Peyer's patch (tissue), 4 donors: ENCODE results near the gene TMCC3. TPM values are rescaled to one million over a fixed set of nuclear protein-coding genes. Genes with fewer than 3 reads are reported as not detected.
"Not testable (repeated sequence)": the region's sequence is repeated elsewhere in the genome, so short reads cannot be mapped to it uniquely, and the experiment has no call there.

Experiments used
- DNase-seq, 3 donors: peaks; one replicate each; pipeline ENCODE4 v3.0.0-alpha.2; 2017 to 2019
- H3K27ac ChIP-seq, 4 donors: fragments of 200-600 bp; sonication (generic); one replicate each; pipeline ENCODE4 v1.5.1; 2016 to 2019
- H3K27me3 ChIP-seq, 2 donors: fragments of 200-600 bp; sonication (generic); one replicate each; pipeline ENCODE4 v1.5.1; 2019
- H3K36me3 ChIP-seq, 3 donors: fragments of 200-600 bp; sonication (generic); one replicate each; pipeline ENCODE4 v1.5.1; 2016 to 2019
- H3K4me1 ChIP-seq, 4 donors: fragments of 200-600 bp; sonication (generic); one replicate each; pipeline ENCODE4 v1.5.1; 2016 to 2019
- H3K4me3 ChIP-seq, 4 donors: fragments of 200-600 bp; sonication (generic); 1 replicate in 3 of 4; 2 replicates in 1 of 4; pipeline ENCODE4 v1.5.1; 2016 to 2019; ENCODE audit warnings: mild to moderate bottlenecking in 1 of 4
- H3K9me3 ChIP-seq, 4 donors: fragments of 200-600 bp; sonication (generic); one replicate each; pipeline ENCODE4 v1.5.1; 2016 to 2019; ENCODE audit warnings: mild to moderate bottlenecking in 1 of 4
- POLR2A ChIP-seq, 2 donors: fragments of 450-650 bp; IDR thresholded peaks; one replicate each; pipeline ENCODE4 v1.5.1; 2017; ENCODE audit warnings: antibody characterized with exemption in 2 of 2, mild to moderate bottlenecking in 2 of 2, moderate library complexity in 2 of 2
- total RNA-seq, 4 donors: library from RNA; depleted of rRNA; stranded (reverse); fragments of >200 nt; gene quantifications; one replicate each; pipeline ENCODE4 v1.1.0, GENCODE V29; 2016
- TF ChIP-seq, protein P1 (sequence below), 6 experiments: fragments of 450-650 bp in 4 of 6; fragments of 200-600 bp in 2 of 6; sonication (generic) in 1 of 6; IDR thresholded peaks; one replicate each; pipeline ENCODE4 v1.5.1; 2017 to 2019; ENCODE audit warnings: antibody characterized with exemption in 6 of 6, mild to moderate bottlenecking in 3 of 6, moderate library complexity in 1 of 6

TMCC3 gene
- total RNA-seq, 4 donors from 2014 or later = 15.7 to 50.3 (median 32.1) TPM

DNA sequence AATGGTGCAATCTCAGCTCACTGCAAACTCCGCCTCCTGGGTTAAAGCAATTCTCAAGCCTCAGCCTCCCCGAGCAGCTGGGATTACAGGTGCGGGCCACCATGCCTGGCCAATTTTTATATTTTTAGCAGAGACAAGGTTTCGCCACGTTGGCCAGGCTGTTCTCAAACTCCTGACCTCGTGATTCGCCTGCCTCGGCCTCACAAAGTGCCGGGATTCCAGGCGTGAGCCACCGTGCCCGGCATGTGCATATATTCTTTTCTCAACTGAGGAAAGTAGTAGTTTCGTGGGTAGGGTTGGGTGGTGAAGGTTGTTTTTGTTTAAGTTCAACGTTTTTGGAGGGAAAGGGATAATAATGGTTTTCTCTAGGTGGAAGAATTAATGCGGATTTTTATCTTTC, 96.5 kb downstream of the TMCC3 start:
- Histone ChIP-seq H3K36me3 (no peaks in the 10 kb centered on the region), H3K4me3 (no peak overlapping the region), H3K27ac (no peak overlapping the region), H3K27me3 (no peaks in the 10 kb centered on the region), H3K9me3 (no peaks in the 10 kb centered on the region), H3K4me1 (peaks cover 0 to 5% (median 0%) of the 10 kb centered on the region in 4 donors)
- peak in 1 of 3 donors; percentile 35 for DNase-seq
- no peak for TF ChIP-seq POLR2A (IDR thresholded peaks at IDR 0.05)
- TF ChIP-seq, protein P1, sequence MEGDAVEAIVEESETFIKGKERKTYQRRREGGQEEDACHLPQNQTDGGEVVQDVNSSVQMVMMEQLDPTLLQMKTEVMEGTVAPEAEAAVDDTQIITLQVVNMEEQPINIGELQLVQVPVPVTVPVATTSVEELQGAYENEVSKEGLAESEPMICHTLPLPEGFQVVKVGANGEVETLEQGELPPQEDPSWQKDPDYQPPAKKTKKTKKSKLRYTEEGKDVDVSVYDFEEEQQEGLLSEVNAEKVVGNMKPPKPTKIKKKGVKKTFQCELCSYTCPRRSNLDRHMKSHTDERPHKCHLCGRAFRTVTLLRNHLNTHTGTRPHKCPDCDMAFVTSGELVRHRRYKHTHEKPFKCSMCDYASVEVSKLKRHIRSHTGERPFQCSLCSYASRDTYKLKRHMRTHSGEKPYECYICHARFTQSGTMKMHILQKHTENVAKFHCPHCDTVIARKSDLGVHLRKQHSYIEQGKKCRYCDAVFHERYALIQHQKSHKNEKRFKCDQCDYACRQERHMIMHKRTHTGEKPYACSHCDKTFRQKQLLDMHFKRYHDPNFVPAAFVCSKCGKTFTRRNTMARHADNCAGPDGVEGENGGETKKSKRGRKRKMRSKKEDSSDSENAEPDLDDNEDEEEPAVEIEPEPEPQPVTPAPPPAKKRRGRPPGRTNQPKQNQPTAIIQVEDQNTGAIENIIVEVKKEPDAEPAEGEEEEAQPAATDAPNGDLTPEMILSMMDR (IDR thresholded peaks at IDR 0.05) = no peak

DNA sequence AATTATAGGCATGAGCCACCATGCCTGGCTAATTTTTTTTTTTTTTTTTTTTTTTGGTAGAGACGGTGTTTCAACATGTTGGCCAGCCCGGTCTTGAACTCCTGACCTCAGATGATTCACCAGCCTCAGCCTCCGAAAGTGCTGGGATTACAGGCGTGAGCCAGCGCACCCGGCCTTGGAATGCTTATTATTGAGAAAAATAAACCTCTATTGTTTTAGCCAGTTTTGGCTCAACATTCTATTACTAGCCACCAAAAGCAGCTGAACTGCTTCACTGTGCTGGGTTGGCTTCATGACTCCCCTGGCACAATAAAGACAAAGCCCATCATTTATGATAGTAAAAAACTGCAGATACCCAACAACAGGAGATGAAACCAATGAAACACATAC, 97.2 kb downstream of the TMCC3 start:
- Histone ChIP-seq H3K27me3 (no peaks in the 10 kb centered on the region), H3K4me3 (no peak overlapping the region), H3K4me1 (no peaks in the 10 kb centered on the region), H3K27ac (no peak overlapping the region), H3K9me3 (peaks cover 0 to under 1% (median 0%) of the 10 kb centered on the region in 4 donors), H3K36me3 (no peaks in the 10 kb centered on the region)
- DNase-seq = peak in 1 of 3 donors; percentile 53
- TF ChIP-seq, protein P1 (IDR thresholded peaks at IDR 0.05) = no peak
- TF ChIP-seq POLR2A (IDR thresholded peaks at IDR 0.05) = no peak

DNA sequence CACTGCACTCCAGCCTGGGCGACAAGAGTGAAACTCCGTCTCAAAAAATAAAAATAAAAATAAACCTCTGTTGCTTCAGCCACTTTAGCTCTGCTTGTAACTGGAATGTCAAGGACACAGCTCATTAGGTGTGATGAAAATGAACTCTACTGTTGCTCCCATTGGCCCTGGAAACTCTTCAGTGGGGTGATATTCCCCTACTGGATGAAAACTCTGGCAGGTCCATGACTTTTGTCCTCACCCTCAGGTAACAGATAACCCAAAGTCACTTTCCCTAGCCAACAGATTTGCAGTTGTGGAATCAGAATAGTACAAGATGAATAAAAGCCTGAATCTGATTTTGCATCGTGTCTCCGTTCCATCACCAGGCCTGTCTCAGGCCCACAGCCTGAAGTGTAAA, 98.5 kb downstream of the TMCC3 start:
- Histone ChIP-seq H3K36me3 (no peaks in the 10 kb centered on the region), H3K27me3 (no peaks in the 10 kb centered on the region), H3K9me3 (peaks cover 0 to 4% (median 0%) of the 10 kb centered on the region in 4 donors), H3K4me3 (no peak overlapping the region), H3K27ac (no peak overlapping the region), H3K4me1 (no peaks in the 10 kb centered on the region)
- no peak for DNase-seq
- TF ChIP-seq, protein P1 (IDR thresholded peaks at IDR 0.05) = no peak
- TF ChIP-seq POLR2A (IDR thresholded peaks at IDR 0.05) = no peak

DNA sequence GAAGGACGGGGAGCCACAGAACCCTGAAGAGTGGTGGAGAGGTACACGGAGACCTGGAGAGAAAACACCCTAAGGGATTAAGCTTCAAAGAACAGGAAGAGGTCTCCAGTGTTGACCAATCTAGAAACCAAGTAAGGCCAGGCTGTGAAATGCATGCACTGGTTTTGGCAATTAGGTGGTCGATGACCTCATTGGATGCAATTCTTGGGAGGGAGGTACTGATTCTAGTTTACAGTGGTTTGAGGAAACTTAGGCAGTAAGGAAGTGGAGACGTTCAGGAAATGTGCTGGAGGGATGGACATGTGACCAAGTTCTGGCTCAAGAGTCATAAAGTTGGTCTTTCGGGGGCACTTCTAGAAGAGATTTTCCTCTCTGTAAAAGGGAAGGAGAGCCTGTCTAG, 99.4 kb downstream of the TMCC3 start:
- H3K36me3 ChIP-seq = no peaks in the 10 kb centered on the region
- H3K4me1 ChIP-seq = no peaks in the 10 kb centered on the region
- H3K27ac ChIP-seq = no peak overlapping the region
- TF ChIP-seq, protein P1 (IDR thresholded peaks at IDR 0.05) = no peak
- TF ChIP-seq POLR2A (IDR thresholded peaks at IDR 0.05) = no peak
- H3K27me3 ChIP-seq = no peaks in the 10 kb centered on the region
- peak in 1 of 3 donors; percentile 15 for DNase-seq
- H3K4me3 ChIP-seq = no peak overlapping the region
- peaks cover 0 to 11% (median 0%) of the 10 kb centered on the region in 4 donors for H3K9me3 ChIP-seq

DNA sequence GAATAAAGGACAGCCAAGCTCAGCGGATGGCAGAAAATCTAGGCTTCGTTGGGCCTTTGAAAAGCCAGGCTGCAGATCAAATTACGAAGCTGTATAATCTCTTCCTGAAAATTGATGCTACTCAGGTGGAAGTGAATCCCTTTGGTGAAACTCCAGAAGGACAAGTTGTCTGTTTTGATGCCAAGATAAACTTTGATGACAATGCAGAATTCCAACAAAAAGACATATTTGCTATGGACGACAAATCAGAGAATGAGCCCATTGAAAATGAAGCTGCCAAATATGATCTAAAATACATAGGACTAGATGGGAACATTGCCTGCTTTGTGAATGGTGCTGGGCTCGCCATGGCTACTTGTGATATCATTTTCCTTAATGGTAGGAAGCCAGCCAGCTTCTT, 101.5 kb downstream of the TMCC3 start:
- H3K36me3 ChIP-seq, H3K4me3 ChIP-seq, DNase-seq, H3K27ac ChIP-seq, H3K27me3 ChIP-seq, H3K4me1 ChIP-seq: not testable (repeated sequence)
- peaks cover 0 to 11% (median 0%) of the 10 kb centered on the region in 4 donors for H3K9me3 ChIP-seq

DNA sequence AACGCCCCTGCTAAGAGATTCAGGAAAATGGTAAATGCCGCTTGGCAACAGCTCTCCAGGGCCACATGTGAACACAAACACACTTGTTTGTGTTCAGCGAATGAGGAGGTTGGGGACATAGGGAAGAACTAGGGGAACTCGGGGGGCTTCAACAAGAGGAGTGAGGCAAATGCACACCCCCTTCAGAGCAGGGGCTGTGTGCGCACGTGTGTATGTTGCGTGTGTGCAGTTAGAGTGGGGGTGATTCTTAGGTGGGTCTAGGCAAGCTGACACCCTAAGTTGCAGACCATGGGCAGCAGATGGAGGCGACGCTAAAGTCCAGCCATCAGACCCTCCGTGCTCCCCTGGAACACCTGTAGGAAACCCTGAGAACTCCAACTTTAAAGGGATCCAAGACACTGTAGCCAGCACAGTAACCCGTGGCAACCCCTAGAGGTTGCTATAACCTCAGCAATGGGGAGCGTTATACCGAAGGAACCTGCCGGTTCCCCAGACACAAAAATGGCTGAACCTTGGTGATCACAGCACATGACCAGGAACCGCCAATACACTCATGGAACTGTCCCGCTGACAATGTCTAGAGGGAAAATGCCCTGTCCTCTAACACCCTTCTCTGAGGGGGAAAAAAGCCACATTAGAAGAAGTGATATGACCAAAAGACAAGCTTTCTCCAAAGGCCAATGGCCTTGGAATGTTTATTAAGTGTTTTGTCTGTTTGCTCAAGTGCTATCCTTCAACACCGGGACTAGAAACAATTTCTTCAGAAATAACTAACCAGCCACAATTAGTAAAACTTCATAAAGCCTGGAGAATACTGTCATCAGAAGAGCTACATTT, 104.2 kb downstream of the TMCC3 start:
- DNase-seq = peak in 2 of 3 donors; percentile 57 to 75
- H3K27me3 ChIP-seq = no peaks in the 10 kb centered on the region
- H3K36me3 ChIP-seq = no peaks in the 10 kb centered on the region
- H3K27ac ChIP-seq = no peak overlapping the region
- H3K9me3 ChIP-seq = peaks cover 0 to 11% (median 0%) of the 10 kb centered on the region in 4 donors
- TF ChIP-seq POLR2A (IDR thresholded peaks at IDR 0.05) = no peak
- TF ChIP-seq, protein P1 (IDR thresholded peaks at IDR 0.05) = peak in 4 of 6 experiments; percentile 52 to 92 (median 88)
- no peaks in the 10 kb centered on the region for H3K4me1 ChIP-seq
- no peak overlapping the region for H3K4me3 ChIP-seq
